Brain microvascular endothelial cell (primary cell): Measurements from ENCODE around the gene TRAP1.

Source experiments
- DNase-seq: peaks from one replicate; pipeline ENCODE4 v3.0.0-alpha.2; 2020
- H3K27ac ChIP-seq: fragments of 250-450 bp; sonication (Bioruptor Pico); 2 replicates; pipeline ENCODE4 v1.5.1; 2020; ENCODE audit warnings: mild to moderate bottlenecking, moderate library complexity
- H3K27me3 ChIP-seq: fragments of 250-450 bp; sonication (Bioruptor Pico); replicated peaks from 2 replicates; pipeline ENCODE4 v1.5.1; 2020; ENCODE audit warnings: mild to moderate bottlenecking
- H3K36me3 ChIP-seq: fragments of 250-450 bp; sonication (Bioruptor Pico); replicated peaks from 2 replicates; pipeline ENCODE4 v1.5.1; 2020; ENCODE audit warnings: mild to moderate bottlenecking
- H3K4me3 ChIP-seq: 2 replicates; pipeline ENCODE4 v1.5.1; 2011; ENCODE audit warnings: low read depth, mild to moderate bottlenecking, control low read depth, low read length, moderate library complexity
- in situ Hi-C: cut with HindIII; loops from 2 replicates; pipeline ENCODE4 v1.10.0; 2017; ENCODE audit warnings: low sequenced_read_pairs, low pct_ligation_motif_present
- TF ChIP-seq, protein P1 (sequence below): IDR thresholded peaks from 2 replicates; pipeline ENCODE4 v1.5.1; 2011; ENCODE audit warnings: low read depth, mild to moderate bottlenecking, moderate library complexity, low read length, control low read depth, inconsistent platforms; ENCODE audit errors: missing control alignments

The TRAP1 gene

DNA sequence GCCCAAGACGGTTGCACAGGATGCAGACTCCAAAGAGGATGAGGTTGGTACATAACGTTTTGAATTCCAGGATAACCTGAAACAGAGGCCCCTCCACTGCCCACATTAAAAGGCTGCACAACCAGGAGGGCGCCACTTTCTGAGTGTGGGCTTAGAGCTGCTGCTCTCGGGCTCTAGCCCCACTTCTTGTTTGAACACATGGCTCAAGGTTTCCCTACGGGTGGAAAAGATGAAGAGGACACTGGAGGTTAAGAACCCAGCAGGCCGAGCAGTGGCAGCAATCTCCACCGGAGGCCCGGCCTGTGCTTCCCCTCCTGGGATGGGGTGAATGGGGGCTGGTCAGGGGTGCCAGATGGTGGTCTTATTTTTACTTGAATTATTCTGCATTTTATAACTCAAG is 8.0 kb upstream of the TRAP1 start:
- no peak overlapping the region for H3K27ac ChIP-seq
- peaks cover 27% of the 10 kb centered on the region for H3K36me3 ChIP-seq
- TF ChIP-seq, protein P1, sequence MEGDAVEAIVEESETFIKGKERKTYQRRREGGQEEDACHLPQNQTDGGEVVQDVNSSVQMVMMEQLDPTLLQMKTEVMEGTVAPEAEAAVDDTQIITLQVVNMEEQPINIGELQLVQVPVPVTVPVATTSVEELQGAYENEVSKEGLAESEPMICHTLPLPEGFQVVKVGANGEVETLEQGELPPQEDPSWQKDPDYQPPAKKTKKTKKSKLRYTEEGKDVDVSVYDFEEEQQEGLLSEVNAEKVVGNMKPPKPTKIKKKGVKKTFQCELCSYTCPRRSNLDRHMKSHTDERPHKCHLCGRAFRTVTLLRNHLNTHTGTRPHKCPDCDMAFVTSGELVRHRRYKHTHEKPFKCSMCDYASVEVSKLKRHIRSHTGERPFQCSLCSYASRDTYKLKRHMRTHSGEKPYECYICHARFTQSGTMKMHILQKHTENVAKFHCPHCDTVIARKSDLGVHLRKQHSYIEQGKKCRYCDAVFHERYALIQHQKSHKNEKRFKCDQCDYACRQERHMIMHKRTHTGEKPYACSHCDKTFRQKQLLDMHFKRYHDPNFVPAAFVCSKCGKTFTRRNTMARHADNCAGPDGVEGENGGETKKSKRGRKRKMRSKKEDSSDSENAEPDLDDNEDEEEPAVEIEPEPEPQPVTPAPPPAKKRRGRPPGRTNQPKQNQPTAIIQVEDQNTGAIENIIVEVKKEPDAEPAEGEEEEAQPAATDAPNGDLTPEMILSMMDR = no peak
- DNase-seq = no peak
- no peaks in the 10 kb centered on the region for H3K27me3 ChIP-seq
- in situ Hi-C loops = no loop called here
- H3K4me3 ChIP-seq = no peak overlapping the region

DNA sequence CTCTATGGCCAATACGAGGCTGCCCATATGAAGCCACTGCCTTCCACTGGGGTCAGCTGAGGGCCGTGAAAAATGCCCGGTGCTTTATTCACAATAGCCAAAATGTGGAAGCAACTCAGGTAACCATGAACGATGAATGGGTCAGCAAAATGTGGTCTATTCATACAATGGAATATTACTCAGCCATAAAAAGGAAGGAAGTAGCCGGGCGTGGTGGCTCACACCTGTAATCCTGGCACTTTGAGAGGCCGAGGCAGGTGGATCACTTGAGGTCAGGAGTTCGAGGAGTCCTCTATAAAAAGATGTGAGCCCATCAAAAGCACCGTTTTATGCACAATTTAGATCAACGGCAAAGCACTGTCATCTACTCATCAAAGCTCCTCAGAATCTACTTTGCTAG is 5.2 kb upstream of the TRAP1 start:
- Histone ChIP-seq H3K27me3 (no peaks in the 10 kb centered on the region), H3K27ac (no peak overlapping the region), H3K36me3 (peaks cover 3% of the 10 kb centered on the region), H3K4me3 (no peak overlapping the region)
- TF ChIP-seq, protein P1 = no peak
- no peak for DNase-seq
- in situ Hi-C loops = no loop called here

DNA sequence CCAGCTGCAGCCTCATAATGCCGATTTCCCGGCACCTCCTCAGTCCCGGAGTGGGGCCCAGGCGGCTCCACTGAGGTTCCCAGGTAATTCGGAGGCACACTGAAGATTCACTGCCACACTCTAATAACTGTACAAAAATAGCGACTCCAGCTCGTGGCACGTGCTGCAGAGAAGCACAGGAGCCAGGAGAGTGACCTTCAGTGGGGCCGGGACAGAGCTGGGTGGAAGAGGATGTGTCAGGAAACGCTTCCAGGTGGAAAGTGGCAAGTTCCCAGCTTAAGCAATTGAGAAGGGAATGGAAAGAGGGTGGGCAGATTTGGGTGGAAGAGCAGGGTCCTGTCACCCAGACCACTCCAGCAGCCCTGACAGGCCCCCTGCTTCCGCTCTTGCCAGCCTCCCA is 3.1 kb upstream of the TRAP1 start:
- Histone ChIP-seq H3K27me3 (no peaks in the 10 kb centered on the region), H3K4me3 (no peak overlapping the region), H3K27ac (no peak overlapping the region), H3K36me3 (no peaks in the 10 kb centered on the region)
- in situ Hi-C loops = no loop called here
- TF ChIP-seq, protein P1 = no peak
- DNase-seq = no peak

DNA sequence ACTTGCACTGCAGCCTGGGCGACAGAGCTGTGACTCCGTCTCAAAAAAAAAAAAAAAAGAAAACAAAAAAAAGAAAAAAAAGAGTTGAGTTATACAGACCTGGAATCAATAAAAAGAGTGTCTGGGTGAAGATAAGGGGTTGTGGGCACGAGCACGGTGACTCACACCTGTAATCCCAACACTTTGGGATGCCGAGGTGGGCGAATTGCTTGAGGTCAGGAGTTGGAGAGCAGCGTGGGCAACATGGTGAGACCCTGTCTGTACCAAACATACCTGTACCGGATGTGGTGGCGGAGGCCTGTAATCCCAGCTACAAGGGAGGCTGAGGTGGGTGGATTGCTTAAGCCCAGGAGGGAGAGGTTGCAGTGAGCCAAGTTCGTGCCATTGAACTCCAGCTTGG is 1.3 kb upstream of the TRAP1 start:
- in situ Hi-C loops = no loop called here
- TF ChIP-seq, protein P1 = no peak
- no peak for DNase-seq
- H3K27ac ChIP-seq = no peak overlapping the region
- H3K4me3 ChIP-seq = no peak overlapping the region
- no peaks in the 10 kb centered on the region for H3K27me3 ChIP-seq
- H3K36me3 ChIP-seq = no peaks in the 10 kb centered on the region

DNA sequence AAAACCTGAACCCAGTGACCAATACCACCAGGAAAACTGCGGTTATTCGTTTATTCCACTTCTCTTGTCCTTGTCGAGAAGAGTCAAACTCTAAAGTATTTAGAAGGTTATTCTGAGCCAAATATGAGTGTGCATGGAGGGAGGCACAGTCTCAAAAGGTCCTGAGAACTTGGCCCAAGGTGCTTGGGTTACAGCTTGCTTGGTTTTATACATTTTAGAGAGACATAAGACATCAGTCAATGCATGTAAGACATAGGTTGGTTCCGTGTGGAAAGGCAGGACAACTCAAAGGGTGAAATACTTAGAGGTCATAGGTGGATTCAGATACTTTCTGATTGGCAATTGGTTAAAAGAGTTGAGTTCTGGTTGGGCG is 681 bp upstream of the TRAP1 start:
- H3K27me3 ChIP-seq = no peaks in the 10 kb centered on the region
- peak overlapping the region; percentile 89 for H3K4me3 ChIP-seq
- TF ChIP-seq, protein P1 = no peak
- DNase-seq = no peak
- peak overlapping the region; percentile 88 for H3K27ac ChIP-seq
- H3K36me3 ChIP-seq = no peaks in the 10 kb centered on the region
- in situ Hi-C loops = no loop called here

DNA sequence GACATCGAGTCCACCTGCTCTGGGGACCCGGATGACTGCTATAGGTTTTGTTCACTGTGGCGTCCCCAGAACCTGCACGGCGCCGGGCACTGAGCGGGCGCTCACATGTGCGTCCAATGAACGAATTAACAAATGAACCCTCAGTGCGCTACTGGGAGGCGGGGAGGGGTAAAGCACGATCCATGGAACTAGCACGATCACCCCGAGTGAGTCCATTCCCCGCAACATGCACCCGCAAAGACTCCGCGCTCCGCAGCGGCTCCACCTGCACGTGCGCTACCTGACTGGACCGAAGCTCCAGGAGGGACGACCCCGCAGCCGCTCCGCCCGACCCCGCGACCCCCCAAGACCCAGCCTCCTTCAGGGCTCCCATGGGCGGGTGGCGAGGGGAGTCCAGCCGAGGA is 491 bp downstream of the TRAP1 start:
- in situ Hi-C loops = no loop called here
- Histone ChIP-seq H3K27ac (peak overlapping the region; percentile 88), H3K4me3 (peak overlapping the region; percentile 89), H3K36me3 (no peaks in the 10 kb centered on the region), H3K27me3 (no peaks in the 10 kb centered on the region)
- DNase-seq = peak; percentile 6
- TF ChIP-seq, protein P1 = no peak
